T-helper 1 cell treated with Interleukin-12 subunit alpha and Interleukin-12 subunit beta and Interleukin-4 antibody, amounts not matched to agents 30 μg/mL and 1 μg/mL, for 36 hours (primary cell): ENCODE results near the gene C3orf33.

ENCODE experiments used
- H3K27ac Mint-ChIP-seq: one replicate; pipeline ENCODE4 v1.8.0; 2021; ENCODE audit warnings: mild to moderate bottlenecking, mixed read lengths
- H3K27me3 Mint-ChIP-seq: one replicate; pipeline ENCODE4 v1.8.0; 2021; ENCODE audit warnings: low read depth, mixed read lengths
- H3K36me3 Mint-ChIP-seq: one replicate; pipeline ENCODE4 v1.8.0; 2021; ENCODE audit warnings: low read depth, mixed read lengths
- H3K4me1 Mint-ChIP-seq: one replicate; pipeline ENCODE4 v1.8.0; 2021; ENCODE audit warnings: low read depth, mixed read lengths
- H3K4me3 Mint-ChIP-seq: one replicate; pipeline ENCODE4 v1.8.0; 2021; ENCODE audit warnings: mild to moderate bottlenecking, moderate library complexity, mixed read lengths
- H3K9me3 Mint-ChIP-seq: one replicate; pipeline ENCODE4 v1.8.0; 2021; ENCODE audit warnings: mixed read lengths

The C3orf33 gene

DNA sequence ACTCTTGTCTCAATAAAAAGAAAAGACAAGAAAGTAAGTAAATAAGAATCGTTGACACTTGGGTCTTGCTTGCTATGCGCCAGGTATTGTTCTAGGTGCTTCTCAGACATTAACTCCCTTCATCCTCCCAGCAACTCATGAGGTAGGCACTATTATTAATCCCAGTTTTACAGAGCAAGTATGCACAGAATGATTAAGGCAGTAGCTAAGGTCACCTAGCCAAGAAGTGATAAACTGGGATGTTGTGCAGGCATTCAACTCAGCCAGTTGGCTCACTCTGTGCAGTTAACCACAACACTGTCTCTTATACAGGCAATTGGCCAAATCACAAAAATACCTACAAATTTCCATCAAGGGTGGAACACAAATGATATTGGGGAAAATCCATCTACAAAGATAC is 1.7 kb upstream of the C3orf33 start:
- Mint-ChIP-seq H3K27ac (no peak overlapping the region), H3K4me3 (no peak overlapping the region), H3K9me3 (no peaks in the 10 kb centered on the region), H3K36me3 (no peaks in the 10 kb centered on the region), H3K4me1 (peaks cover 1% of the 10 kb centered on the region), H3K27me3 (peaks cover 24% of the 10 kb centered on the region)

DNA sequence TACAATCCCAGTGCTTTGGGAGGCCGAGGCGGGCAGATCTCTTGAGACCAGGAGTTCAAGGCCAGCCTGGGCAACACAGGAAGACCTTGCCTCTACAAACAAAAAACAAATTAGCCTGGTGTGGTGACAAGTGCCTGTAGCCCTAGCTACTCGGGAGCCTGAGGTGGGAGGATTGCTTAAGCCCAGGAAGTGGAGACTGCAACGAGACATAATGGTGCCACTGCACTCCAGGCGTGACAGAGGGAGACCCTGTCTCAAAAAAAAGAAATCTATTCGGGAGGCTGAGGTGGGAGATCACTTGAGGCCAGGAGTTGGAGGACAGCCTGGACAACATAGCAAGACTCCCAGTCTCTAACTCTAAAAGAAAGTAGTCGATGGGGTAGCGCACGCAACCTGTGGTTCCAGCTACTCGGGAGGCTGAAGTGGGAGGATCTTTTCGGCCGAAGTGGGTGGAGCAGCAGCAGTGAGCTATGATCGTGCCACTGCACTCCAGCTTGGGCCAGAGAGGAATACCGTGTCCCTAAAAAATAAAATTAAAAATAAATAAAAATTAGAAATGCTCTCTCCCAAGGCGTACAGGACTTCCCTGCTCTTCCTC is 775 bp downstream of the C3orf33 start:
- Mint-ChIP-seq H3K27ac (peak overlapping the region; percentile 43), H3K27me3 (peaks cover 13% of the 10 kb centered on the region), H3K9me3 (no peaks in the 10 kb centered on the region), H3K4me3 (peak overlapping the region; percentile 84), H3K4me1 (peaks cover 1% of the 10 kb centered on the region), H3K36me3 (peaks cover 1% of the 10 kb centered on the region)

DNA sequence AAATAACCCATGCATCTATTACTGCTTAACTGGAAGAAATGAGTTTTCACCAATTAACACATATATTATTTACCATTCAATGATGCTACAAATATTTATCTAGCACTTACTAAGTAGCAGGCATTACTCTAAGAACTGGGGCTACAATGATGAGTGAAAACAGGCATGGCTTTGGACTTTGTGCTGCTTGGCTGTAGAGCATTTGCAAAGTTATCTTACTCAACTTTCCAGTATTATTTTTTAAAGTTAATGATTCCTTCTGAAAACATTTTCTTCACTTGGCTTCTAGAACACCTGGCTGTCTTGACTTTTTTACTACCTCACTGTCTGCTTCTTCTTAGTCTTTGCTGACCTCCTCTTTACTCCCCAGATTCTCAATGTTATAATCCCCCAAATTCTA is 1.8 kb downstream of the C3orf33 start:
- Mint-ChIP-seq H3K9me3 (no peaks in the 10 kb centered on the region), H3K4me1 (peaks cover 1% of the 10 kb centered on the region), H3K36me3 (peaks cover 1% of the 10 kb centered on the region), H3K27ac (no peak overlapping the region), H3K27me3 (peaks cover 10% of the 10 kb centered on the region), H3K4me3 (no peak overlapping the region)

DNA sequence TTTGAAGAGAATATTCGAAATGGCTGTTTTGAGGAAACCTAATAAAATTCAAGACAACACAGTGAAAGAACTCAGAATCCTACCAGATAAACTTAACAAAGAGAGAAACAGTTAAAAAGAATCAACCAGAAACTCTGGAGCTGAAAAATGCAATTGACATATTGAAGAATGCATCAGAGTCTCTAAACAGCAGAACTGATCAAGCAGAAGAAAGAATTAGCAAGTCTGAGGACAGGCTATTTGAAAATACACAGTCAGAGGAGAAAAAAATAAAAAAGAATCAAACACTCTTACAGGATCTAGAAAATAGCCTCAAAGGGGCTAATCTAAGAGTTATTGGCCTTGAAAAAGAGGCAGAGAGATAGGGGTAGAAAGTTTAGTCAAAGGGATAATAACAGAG is 13.5 kb downstream of the C3orf33 start:
- H3K4me1 Mint-ChIP-seq = no peaks in the 10 kb centered on the region
- peaks cover 4% of the 10 kb centered on the region for H3K9me3 Mint-ChIP-seq
- H3K36me3 Mint-ChIP-seq = peaks cover 5% of the 10 kb centered on the region
- H3K27ac Mint-ChIP-seq = no peak overlapping the region
- no peaks in the 10 kb centered on the region for H3K27me3 Mint-ChIP-seq
- H3K4me3 Mint-ChIP-seq = no peak overlapping the region

DNA sequence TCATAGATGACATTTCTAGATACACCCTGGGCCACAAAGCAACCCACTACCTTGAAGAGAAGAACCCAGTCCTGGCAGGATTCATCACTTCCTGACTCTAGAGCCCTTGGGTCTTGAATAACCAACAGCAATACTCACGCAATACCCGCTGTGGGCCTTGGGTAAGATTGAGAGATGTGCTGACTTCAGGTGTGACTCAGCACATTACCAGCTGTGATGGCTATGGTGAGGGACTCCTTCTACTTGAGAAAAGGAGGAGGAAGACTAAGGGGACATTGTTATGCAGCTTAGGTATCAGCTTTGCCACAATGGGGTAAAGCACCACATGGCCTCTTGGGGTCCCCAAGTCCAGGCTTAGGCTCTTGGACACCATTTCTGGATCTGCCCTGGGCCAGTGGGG is 14.9 kb downstream of the C3orf33 start:
- Mint-ChIP-seq H3K27me3 (no peaks in the 10 kb centered on the region), H3K36me3 (peaks cover 5% of the 10 kb centered on the region), H3K4me3 (no peak overlapping the region), H3K9me3 (peaks cover 4% of the 10 kb centered on the region), H3K27ac (no peak overlapping the region), H3K4me1 (no peaks in the 10 kb centered on the region)

DNA sequence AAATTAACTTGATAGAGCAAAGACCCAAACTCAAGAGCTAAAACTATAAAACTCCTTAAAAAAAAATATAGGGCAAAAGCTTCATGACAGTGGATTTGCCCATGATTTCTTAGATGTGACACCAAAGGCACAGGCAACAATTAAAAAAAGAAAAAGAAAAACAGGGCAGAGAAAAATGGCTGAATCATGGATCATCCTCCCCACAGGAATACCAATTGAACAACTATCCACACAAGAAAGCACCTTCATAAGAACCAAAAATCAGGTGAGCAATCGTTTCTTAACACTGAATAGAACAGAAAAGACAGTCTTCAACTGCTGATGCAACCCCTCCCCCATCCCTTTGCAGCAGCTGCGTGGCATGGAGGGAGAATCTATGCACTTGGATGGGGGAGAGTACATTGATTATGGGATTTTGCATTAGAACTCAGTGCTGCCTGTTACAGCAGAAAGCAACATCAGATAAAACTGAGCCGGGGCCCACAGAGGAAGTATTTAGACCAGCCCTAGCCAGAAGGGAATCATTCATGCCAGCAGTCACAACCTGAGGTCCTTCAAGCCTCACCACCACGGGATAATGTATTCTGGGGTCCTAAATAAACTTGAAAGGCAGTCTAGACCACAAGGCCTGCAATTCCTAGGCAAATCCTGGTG is 15.7 kb downstream of the C3orf33 start:
- Mint-ChIP-seq H3K4me1 (peaks cover 2% of the 10 kb centered on the region), H3K4me3 (no peak overlapping the region), H3K9me3 (peaks cover 4% of the 10 kb centered on the region), H3K36me3 (peaks cover 5% of the 10 kb centered on the region), H3K27ac (no peak overlapping the region), H3K27me3 (no peaks in the 10 kb centered on the region)

DNA sequence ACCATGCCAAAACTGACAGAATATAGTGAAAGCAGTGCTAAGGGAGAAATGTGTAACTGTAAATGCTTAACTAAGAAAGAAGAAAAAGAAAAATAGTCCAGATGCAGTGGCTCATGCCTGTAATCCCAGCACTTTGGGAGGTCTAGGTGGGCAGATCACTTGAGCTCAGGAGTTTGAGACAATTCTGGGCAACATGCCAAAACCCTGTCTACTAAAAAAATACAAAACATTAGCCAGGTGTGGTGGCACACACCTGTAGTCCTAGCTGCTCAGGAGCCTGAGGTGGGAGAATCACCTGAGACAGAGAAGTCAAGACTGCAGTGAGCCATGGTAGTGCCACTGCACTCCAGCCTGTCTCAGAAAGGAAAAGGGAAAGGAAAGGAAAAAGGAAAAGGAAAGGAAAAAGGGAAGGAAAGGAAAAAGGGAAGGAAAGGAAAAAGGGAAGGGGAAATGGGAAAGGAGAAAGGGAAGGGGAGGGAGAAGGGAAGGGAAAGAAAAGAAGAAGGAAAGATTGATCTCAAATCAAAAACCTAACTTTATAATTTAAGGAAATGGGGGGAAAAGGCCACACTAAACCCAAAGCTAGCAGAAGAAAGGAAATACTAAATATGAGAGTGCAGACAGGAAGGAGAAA is 20.3 kb downstream of the C3orf33 start:
- H3K36me3 Mint-ChIP-seq = no peaks in the 10 kb centered on the region
- H3K27me3 Mint-ChIP-seq = no peaks in the 10 kb centered on the region
- H3K4me3 Mint-ChIP-seq = no peak overlapping the region
- no peak overlapping the region for H3K27ac Mint-ChIP-seq
- H3K4me1 Mint-ChIP-seq = peaks cover 2% of the 10 kb centered on the region
- H3K9me3 Mint-ChIP-seq = peaks cover 6% of the 10 kb centered on the region

DNA sequence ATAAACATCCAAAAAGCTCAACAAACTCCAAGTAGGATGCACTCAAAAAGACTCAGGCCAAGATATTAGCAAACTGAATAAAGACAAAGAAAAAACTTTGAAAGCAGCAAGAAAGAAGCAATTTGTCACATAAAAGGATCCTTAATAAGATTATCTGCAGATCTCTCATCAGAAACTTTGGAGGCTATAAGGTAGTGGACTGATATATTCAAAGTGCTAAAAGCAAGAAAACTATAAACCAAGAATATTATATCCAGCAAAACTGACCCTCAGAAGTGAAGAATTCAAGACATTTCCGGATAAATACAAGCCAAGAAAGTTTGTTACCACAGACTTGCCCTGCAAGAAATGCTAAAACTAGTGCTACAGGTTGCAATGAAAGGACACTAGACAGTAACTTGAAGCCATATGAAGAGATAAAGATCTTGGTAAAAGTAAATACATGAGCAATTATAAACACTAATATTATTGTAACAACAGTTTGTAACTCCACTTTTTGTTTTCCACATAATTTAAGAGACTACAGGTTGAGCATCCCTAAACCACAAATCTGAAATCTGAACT is 23.6 kb downstream of the C3orf33 start:
- Mint-ChIP-seq H3K9me3 (peaks cover 6% of the 10 kb centered on the region), H3K27ac (no peak overlapping the region), H3K36me3 (no peaks in the 10 kb centered on the region), H3K4me3 (no peak overlapping the region), H3K27me3 (no peaks in the 10 kb centered on the region), H3K4me1 (peaks cover 2% of the 10 kb centered on the region)

DNA sequence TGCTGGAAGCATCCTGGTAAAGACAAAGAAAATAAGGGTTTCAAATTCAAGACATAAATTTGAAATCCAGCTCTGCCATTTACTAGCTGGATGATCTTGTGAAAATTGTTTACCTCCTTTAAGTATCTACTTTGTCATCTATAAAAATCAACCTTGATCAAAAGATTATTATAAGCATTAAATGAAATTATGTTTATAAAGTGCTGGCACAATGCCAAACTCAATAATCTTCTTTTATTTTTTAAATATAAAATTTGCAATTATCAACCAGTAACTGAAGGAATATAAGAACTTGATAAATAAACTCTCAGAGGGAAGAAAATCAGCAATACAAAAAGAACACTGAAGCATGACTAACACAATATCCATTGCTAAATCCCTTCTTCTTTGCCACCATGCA is 25.8 kb downstream of the C3orf33 start:
- no peaks in the 10 kb centered on the region for H3K4me1 Mint-ChIP-seq
- H3K4me3 Mint-ChIP-seq = no peak overlapping the region
- H3K27ac Mint-ChIP-seq = no peak overlapping the region
- no peaks in the 10 kb centered on the region for H3K27me3 Mint-ChIP-seq
- peaks cover 6% of the 10 kb centered on the region for H3K9me3 Mint-ChIP-seq
- no peaks in the 10 kb centered on the region for H3K36me3 Mint-ChIP-seq

DNA sequence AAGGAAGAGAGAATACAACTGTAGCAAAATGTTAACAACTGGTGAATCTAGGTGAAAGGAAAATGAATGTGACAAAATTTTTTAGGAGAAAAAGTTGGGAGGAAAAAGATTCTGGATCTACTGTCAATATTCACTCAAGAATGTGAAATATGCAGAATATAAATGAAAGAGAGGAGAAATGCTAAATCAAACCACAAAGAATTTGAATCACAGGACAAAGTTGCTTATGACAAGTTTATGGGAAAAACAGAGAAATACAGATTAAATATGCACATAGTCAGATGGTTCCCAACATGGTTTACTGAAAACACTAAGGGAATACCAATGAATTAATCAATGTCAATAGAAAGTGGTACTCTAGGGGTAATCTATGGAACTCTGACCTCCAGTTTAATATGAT is 27.6 kb downstream of the C3orf33 start:
- no peak overlapping the region for H3K27ac Mint-ChIP-seq
- no peaks in the 10 kb centered on the region for H3K4me1 Mint-ChIP-seq
- H3K27me3 Mint-ChIP-seq = no peaks in the 10 kb centered on the region
- peaks cover 6% of the 10 kb centered on the region for H3K9me3 Mint-ChIP-seq
- H3K4me3 Mint-ChIP-seq = no peak overlapping the region
- no peaks in the 10 kb centered on the region for H3K36me3 Mint-ChIP-seq

DNA sequence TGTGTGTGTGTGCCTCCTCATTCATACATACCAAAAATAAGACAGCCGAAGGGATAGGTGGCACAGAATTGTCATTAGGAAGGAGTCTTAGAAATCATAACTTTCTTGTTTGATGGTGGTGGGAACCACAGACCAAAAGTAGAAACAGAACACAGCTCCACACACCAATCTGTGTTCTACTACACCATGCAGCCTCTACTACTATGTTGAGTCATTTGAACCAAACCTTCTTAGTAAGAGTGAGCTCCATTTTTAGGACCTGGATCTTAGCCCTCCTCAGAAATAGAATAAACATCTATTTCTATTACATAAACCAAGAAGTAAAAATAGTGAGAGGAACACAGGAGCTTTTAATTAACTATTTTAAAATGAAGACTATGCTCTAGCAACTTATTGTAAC is 33.3 kb downstream of the C3orf33 start:
- no peaks in the 10 kb centered on the region for H3K36me3 Mint-ChIP-seq
- no peaks in the 10 kb centered on the region for H3K27me3 Mint-ChIP-seq
- H3K27ac Mint-ChIP-seq = no peak overlapping the region
- no peak overlapping the region for H3K4me3 Mint-ChIP-seq
- H3K9me3 Mint-ChIP-seq = peaks cover 8% of the 10 kb centered on the region
- no peaks in the 10 kb centered on the region for H3K4me1 Mint-ChIP-seq

DNA sequence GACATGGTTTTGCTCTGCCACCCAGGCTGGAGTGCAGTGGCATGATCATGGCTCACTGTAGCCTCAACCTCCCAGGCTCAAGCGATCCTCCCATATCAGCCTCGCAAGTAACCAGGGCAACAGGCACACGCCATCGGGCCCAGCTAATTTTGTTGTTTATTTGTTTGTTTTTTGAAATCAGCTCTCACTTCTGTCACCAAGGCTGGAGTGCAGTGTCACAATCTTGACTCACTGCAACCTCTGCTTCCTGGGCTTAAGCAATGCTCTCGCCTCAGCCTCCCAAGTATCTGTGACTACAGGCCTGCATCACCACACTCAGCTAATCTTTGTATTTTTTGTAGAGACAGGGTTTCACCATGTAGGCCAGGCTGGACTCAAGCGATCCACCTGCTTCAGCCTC is 35.0 kb downstream of the C3orf33 start:
- Mint-ChIP-seq H3K27me3 (no peaks in the 10 kb centered on the region), H3K9me3 (peaks cover 8% of the 10 kb centered on the region), H3K36me3 (no peaks in the 10 kb centered on the region), H3K27ac (no peak overlapping the region), H3K4me3 (no peak overlapping the region), H3K4me1 (no peaks in the 10 kb centered on the region)

DNA sequence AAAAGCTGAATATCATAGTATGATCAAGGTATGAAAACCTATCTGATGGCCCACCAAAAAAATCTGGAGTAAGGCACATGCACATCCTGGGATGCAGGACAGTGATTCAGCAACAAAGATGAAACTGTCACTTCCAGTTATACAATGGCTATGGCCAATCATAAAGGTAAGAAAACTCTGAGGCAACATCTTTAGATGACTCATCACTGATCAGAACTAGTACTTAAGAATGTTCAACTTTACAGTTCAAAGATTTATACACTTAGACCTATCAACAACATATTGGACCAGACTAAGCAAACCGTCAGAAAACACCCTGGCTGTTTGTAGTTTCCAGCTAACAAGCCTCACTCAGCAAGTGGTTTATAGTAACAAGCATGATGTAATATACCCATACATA is 39.9 kb downstream of the C3orf33 start:
- Mint-ChIP-seq H3K4me1 (no peaks in the 10 kb centered on the region), H3K4me3 (no peak overlapping the region), H3K9me3 (peaks cover 8% of the 10 kb centered on the region), H3K27me3 (no peaks in the 10 kb centered on the region), H3K36me3 (peaks cover 5% of the 10 kb centered on the region), H3K27ac (no peak overlapping the region)

DNA sequence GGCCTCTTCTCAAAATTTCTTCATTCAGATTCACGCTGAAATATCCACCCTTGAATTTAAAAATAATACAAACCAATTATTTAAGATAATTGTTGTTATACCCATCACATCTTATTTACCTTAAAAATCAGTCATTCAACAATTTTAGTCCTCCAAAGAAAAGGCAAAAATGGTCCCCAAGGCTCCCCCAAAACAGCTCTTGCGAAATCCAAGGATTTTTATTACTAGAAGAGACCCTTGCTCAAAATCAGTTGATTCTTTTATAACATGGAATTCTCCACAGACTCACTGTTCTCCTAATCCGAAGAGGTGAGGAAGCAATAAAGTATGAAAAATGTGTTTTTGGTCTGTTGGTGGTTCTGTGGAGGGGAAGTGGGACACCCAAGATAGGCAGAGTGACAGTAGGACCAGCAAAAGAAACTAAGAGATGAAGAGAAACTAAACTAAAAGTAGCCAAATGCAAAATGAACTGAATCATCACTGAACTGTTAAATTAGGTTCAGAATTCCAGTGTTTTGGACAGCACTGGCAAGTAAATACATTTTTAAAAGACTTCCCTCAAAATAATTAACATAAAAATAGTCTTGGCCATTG is 42.1 kb downstream of the C3orf33 start:
- no peaks in the 10 kb centered on the region for H3K4me1 Mint-ChIP-seq
- H3K4me3 Mint-ChIP-seq = no peak overlapping the region
- no peaks in the 10 kb centered on the region for H3K27me3 Mint-ChIP-seq
- H3K9me3 Mint-ChIP-seq = no peaks in the 10 kb centered on the region
- H3K27ac Mint-ChIP-seq = no peak overlapping the region
- H3K36me3 Mint-ChIP-seq = peaks cover 5% of the 10 kb centered on the region

DNA sequence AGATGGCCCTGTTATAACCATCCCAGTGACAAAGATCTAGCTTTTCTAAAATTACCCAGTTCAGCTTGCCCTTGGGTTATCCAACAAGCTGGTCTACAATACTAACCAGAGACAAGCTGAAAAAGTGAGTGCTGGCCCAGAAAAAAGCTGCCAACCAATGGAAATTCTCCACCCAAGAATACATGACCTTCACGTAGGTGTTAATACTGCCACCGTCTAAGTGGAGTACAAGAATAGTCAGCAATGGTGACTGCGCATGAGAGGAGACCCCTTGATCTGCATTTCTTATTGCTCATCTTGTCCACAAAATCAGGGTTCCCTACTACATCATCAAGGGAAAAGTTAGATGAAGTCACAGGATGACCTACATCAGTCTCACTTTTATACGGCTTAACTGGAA is 45.4 kb downstream of the C3orf33 start:
- H3K27me3 Mint-ChIP-seq = no peaks in the 10 kb centered on the region
- no peaks in the 10 kb centered on the region for H3K9me3 Mint-ChIP-seq
- peaks cover 5% of the 10 kb centered on the region for H3K36me3 Mint-ChIP-seq
- H3K4me1 Mint-ChIP-seq = no peaks in the 10 kb centered on the region
- H3K4me3 Mint-ChIP-seq = no peak overlapping the region
- H3K27ac Mint-ChIP-seq = no peak overlapping the region
